HEK293 (cell line): ENCODE data around the gene GOLGA6L2.

Experiments used
- CTCF ChIA-PET: fragments of 350-600 bp; formaldehyde crosslinking; extraction: SDS; loops from one replicate; lab custom pipeline; 2021; ENCODE audit warnings: antibody characterized with exemption; lab: Yijun Ruan, JAX
- POLR2A ChIA-PET: fragments of 300-600 bp; formaldehyde crosslinking; extraction: SDS; loops from one replicate; lab custom pipeline; 2020; ENCODE audit warnings: antibody characterized with exemption, inconsistent platforms; lab: Yijun Ruan, JAX
- H3K27ac ChIP-seq: fragments of 200-500 bp; sonication (Bioruptor generic); 2 replicates; pipeline ENCODE4 v1.5.1; 2014; ENCODE audit warnings: low read depth, low read length, control low read depth, inconsistent platforms; ENCODE audit errors: extremely low read depth
- H3K36me3 ChIP-seq, 2 experiments: fragments of 200-500 bp in 1 of 2; sonication (Bioruptor generic) in 1 of 2; 1 replicate in 1 of 2; 2 replicates in 1 of 2; pipeline ENCODE4 v1.5.1; 2014 to 2017; ENCODE audit warnings: inconsistent platforms in 2 of 2, low read length in 2 of 2; ENCODE audit not compliant: control insufficient read depth in 2 of 2, insufficient read depth in 1 of 2
- H3K4me1 ChIP-seq: fragments of 200-500 bp; sonication (Bioruptor generic); 2 replicates; pipeline ENCODE4 v1.5.1; 2014; ENCODE audit warnings: mild to moderate bottlenecking, low read length, inconsistent platforms; ENCODE audit not compliant: control insufficient read depth, insufficient read depth
- H3K4me3 ChIP-seq: 2 replicates; pipeline ENCODE4 v1.5.1; 2011; ENCODE audit warnings: low read depth, mild to moderate bottlenecking, control low read depth, low read length, moderate library complexity
- H3K9me3 ChIP-seq: fragments of 200-500 bp; sonication (Bioruptor generic); 2 replicates; pipeline ENCODE4 v1.5.1; 2014; ENCODE audit warnings: low read depth, low read length, inconsistent platforms; ENCODE audit not compliant: control insufficient read depth, insufficient read depth
- BCL6B ChIP-seq: fragments of 450-650 bp; formaldehyde crosslinking; IDR thresholded peaks from 2 replicates; pipeline ENCODE4 v1.5.1; 2017; ENCODE audit warnings: missing biosample characterization, missing genetic modification characterization
- EGR2 ChIP-seq: fragments of 450-650 bp; formaldehyde crosslinking; IDR thresholded peaks from 2 replicates; pipeline ENCODE4 v1.5.1; 2016; ENCODE audit warnings: low read depth, missing biosample characterization, missing genetic modification characterization
- ZBTB20 ChIP-seq: fragments of 450-650 bp; formaldehyde crosslinking; IDR thresholded peaks from 2 replicates; pipeline ENCODE4 v1.5.1; 2016; ENCODE audit warnings: missing biosample characterization, missing genetic modification characterization
- ZBTB49 ChIP-seq: fragments of 450-650 bp; formaldehyde crosslinking; IDR thresholded peaks from 2 replicates; pipeline ENCODE4 v1.5.1; 2016; ENCODE audit warnings: missing biosample characterization, missing genetic modification characterization, low read depth
- ZIC2 ChIP-seq: fragments of 450-650 bp; formaldehyde crosslinking; IDR thresholded peaks from 2 replicates; pipeline ENCODE4 v1.5.1; 2016; ENCODE audit warnings: missing biosample characterization, missing genetic modification characterization
- ZNF10 ChIP-seq: fragments of 450-650 bp; formaldehyde crosslinking; IDR thresholded peaks from 2 replicates; pipeline ENCODE4 v1.5.1; 2017; ENCODE audit warnings: missing biosample characterization, missing genetic modification characterization
- ZNF24 ChIP-seq: fragments of 450-650 bp; formaldehyde crosslinking; IDR thresholded peaks from 2 replicates; pipeline ENCODE4 v1.5.1; 2016; ENCODE audit warnings: missing biosample characterization, missing genetic modification characterization
- ZNF266 ChIP-seq: fragments of 450-650 bp; formaldehyde crosslinking; IDR thresholded peaks from 2 replicates; pipeline ENCODE4 v1.5.1; 2016; ENCODE audit warnings: missing biosample characterization, missing genetic modification characterization, low read depth
- ZNF350 ChIP-seq: fragments of 450-650 bp; formaldehyde crosslinking; IDR thresholded peaks from 2 replicates; pipeline ENCODE4 v1.5.0; 2017; ENCODE audit warnings: missing biosample characterization, mild to moderate bottlenecking, missing genetic modification characterization
- ZNF488 ChIP-seq: fragments of 450-650 bp; formaldehyde crosslinking; IDR thresholded peaks from 2 replicates; pipeline ENCODE4 v1.5.1; 2016; ENCODE audit warnings: missing biosample characterization, missing genetic modification characterization
- ZNF555 ChIP-seq: fragments of 450-650 bp; formaldehyde crosslinking; conservative IDR thresholded peaks from 2 replicates; pipeline ENCODE4 v1.5.1; 2017; ENCODE audit warnings: missing biosample characterization, mild to moderate bottlenecking, missing genetic modification characterization, inconsistent platforms
- ZNF585B ChIP-seq: fragments of 450-650 bp; formaldehyde crosslinking; IDR thresholded peaks from 2 replicates; pipeline ENCODE4 v1.5.1; 2016; ENCODE audit warnings: missing biosample characterization, missing genetic modification characterization
- ZNF654 ChIP-seq: fragments of 450-650 bp; formaldehyde crosslinking; IDR thresholded peaks from 2 replicates; pipeline ENCODE4 v1.5.1; 2016; ENCODE audit warnings: low read depth, missing biosample characterization, missing genetic modification characterization
- ZNF664 ChIP-seq: fragments of 450-650 bp; formaldehyde crosslinking; IDR thresholded peaks from 2 replicates; pipeline ENCODE4 v1.5.1; 2016; ENCODE audit warnings: missing biosample characterization, missing genetic modification characterization

The GOLGA6L2 gene

GRCh38 chr15:23472033-23472432, 25.0 kb upstream of the GOLGA6L2 start:
- ChIA-PET CTCF (interaction anchor here (0.6 kb wide), 1 partner anchor 458 kb away, joined by 3 read pairs; no protein-coding TSS in a partner anchor), POLR2A (no interaction called here)
- TF ChIP-seq ZNF585B (tag by site-specific recombination) (no peak), ZNF488 (tag by site-specific recombination) (no peak), ZNF10 (tag by site-specific recombination) (no peak), EGR2 (tag by site-specific recombination) (no peak), ZNF654 (no peak), ZNF664 (tag by site-specific recombination) (no peak), ZBTB20 (tag by site-specific recombination) (no peak), ZBTB49 (tag by site-specific recombination) (no peak), ZIC2 (tag by site-specific recombination) (no peak), ZNF266 (no peak)

GRCh38 chr15:23467110-23467600, 20.1 kb upstream of the GOLGA6L2 start:
- CTCF ChIA-PET = interaction anchor here (0.7 to 0.9 kb wide), 2 partner anchors 10 to 428 kb away, joined by 3 to 5 read pairs; partner anchors contain the start of gene TUBGCP5
- Histone ChIP-seq H3K4me3 (no peak overlapping the region), H3K27ac (no peak overlapping the region), H3K9me3 (no peaks in the 10 kb centered on the region), H3K36me3 (no peaks in the 10 kb centered on the region), H3K4me1 (no peaks in the 10 kb centered on the region)
- TF ChIP-seq ZNF654 = peak; percentile 62
- TF ChIP-seq ZNF24 (tag by site-specific recombination) = no peak
- POLR2A ChIA-PET = no interaction called here

More at GRCh38 chr15:23472033-23472432, 25.0 kb upstream of the GOLGA6L2 start:
- H3K27ac ChIP-seq = no peak overlapping the region
- no peak overlapping the region for H3K4me3 ChIP-seq
- no peaks in the 10 kb centered on the region for H3K4me1 ChIP-seq
- no peaks in the 10 kb centered on the region for H3K36me3 ChIP-seq
- H3K9me3 ChIP-seq = no peaks in the 10 kb centered on the region

- TF ChIP-seq ZNF555 (tag by site-specific recombination) (no peak), ZNF350 (tag by site-specific recombination) (no peak), BCL6B (tag by site-specific recombination) (no peak)
- H3K36me3 ChIP-seq = no peaks in the 10 kb centered on the region
- POLR2A ChIA-PET = no interaction called here
These were observed 10.8 kb upstream of the GOLGA6L2 start for GRCh38 chr15:23457890-23458289.

More at GRCh38 chr15:23457890-23458289, 10.8 kb upstream of the GOLGA6L2 start:
- CTCF ChIA-PET = no interaction called here
- Histone ChIP-seq H3K4me1 (no peaks in the 10 kb centered on the region), H3K9me3 (no peaks in the 10 kb centered on the region), H3K4me3 (no peak overlapping the region), H3K27ac (no peak overlapping the region)
